ENCODE data around the gene DICER1. TPM values are rescaled to one million over a fixed set of nuclear protein-coding genes. Genes with fewer than 3 reads are reported as not detected.

Gene DICER1
- total RNA-seq, 1 experiment from 2014 or later, result 62.0 TPM

DNA sequence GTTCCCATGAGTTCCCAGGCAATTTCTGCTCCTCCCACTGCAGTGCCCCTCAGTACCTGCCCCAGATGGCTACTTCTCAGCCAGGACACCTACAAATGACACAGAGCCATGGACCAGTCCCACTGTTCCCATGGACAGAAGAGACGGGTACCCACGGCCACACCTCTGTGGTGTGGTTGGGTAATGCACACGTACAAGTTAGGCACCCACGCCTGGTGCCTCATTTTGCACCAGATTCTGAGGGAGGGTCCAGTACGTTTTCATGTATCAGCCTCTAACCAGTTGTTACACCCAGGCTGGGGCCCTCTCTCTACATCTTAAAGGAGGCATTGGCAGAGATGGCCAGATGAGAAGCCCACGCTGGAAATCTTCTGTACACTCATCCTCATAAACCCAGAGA is 114.0 kb downstream of the DICER1 start (continued):
- TF ChIP-seq, protein P1, sequence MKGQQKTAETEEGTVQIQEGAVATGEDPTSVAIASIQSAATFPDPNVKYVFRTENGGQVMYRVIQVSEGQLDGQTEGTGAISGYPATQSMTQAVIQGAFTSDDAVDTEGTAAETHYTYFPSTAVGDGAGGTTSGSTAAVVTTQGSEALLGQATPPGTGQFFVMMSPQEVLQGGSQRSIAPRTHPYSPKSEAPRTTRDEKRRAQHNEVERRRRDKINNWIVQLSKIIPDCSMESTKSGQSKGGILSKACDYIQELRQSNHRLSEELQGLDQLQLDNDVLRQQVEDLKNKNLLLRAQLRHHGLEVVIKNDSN (CRISPR knock-in tag; IDR thresholded peaks at IDR 0.05), result no peak

DNA sequence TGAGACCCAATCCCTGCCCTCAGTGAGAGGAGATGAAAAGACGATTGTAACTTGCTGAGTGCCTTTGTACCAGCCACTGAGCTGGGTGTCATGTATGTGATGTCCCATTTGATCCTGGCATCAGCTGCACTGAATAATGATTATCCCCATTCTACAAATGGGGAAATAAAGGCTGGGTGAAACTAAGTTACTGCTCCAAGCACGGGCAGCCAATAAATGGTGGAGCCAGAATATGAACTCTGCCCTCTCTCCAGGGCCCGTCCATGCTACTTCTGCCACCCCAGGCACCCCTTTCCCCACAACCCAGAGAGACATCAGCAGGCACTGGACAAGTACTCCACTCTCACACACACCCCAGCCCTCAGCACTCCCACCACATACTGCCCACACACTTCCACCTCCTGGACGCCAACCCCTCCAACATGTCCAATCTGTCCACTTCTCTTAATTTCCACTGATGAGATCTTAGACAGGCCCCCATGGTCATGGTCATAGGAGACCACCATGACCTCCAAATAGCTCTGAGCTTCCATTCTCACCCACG is 115.8 kb downstream of the DICER1 start:
- H3K36me3 Mint-ChIP-seq, result no peaks in the 10 kb centered on the region
- DNase-seq (ENCODE audit: low spot score) (no peak), ATAC-seq (no peak)
- no peaks in the 10 kb centered on the region; the same call in 1 of the 2 replicates for H3K9me3 Mint-ChIP-seq
- ChIA-PET POLR2A (no interaction called here), CTCF (no interaction called here)
- H3K4me3 Mint-ChIP-seq, result no peak overlapping the region
- no peak overlapping the region; the same call in 1 of the 2 replicates for H3K27ac Mint-ChIP-seq
- H3K27me3 Mint-ChIP-seq (ENCODE audit: low read depth), result no peaks in the 10 kb centered on the region
- peaks cover 6% of the 10 kb centered on the region for H3K4me1 Mint-ChIP-seq
- TF ChIP-seq, protein P2, sequence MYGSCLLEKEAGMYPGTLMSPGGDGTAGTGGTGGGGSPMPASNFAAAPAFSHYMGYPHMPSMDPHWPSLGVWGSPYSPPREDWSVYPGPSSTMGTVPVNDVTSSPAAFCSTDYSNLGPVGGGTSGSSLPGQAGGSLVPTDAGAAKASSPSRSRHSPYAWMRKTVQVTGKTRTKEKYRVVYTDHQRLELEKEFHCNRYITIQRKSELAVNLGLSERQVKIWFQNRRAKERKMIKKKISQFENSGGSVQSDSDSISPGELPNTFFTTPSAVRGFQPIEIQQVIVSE (CRISPR knock-in tag; IDR thresholded peaks at IDR 0.05; ENCODE audit: borderline replicate concordance), result no peak
- TF ChIP-seq ZNF263 (CRISPR knock-in tag; IDR thresholded peaks at IDR 0.05; ENCODE audit: low read depth) (no peak), CREM (CRISPR knock-in tag; IDR thresholded peaks at IDR 0.05) (no peak), ATF1 (CRISPR knock-in tag; IDR thresholded peaks at IDR 0.05) (no peak), GTF2I (CRISPR knock-in tag; conservative IDR thresholded peaks at IDR 0.05) (no peak), RELA (CRISPR knock-in tag; IDR thresholded peaks at IDR 0.05; ENCODE audit: borderline replicate concordance) (no peak), GABPB1 (CRISPR knock-in tag; IDR thresholded peaks at IDR 0.05) (no peak), ZNF219 (CRISPR knock-in tag; IDR thresholded peaks at IDR 0.05; ENCODE audit: borderline replicate concordance) (no peak), SMAD4 (CRISPR knock-in tag; IDR thresholded peaks at IDR 0.05) (no peak)
- TF ChIP-seq, protein P3, sequence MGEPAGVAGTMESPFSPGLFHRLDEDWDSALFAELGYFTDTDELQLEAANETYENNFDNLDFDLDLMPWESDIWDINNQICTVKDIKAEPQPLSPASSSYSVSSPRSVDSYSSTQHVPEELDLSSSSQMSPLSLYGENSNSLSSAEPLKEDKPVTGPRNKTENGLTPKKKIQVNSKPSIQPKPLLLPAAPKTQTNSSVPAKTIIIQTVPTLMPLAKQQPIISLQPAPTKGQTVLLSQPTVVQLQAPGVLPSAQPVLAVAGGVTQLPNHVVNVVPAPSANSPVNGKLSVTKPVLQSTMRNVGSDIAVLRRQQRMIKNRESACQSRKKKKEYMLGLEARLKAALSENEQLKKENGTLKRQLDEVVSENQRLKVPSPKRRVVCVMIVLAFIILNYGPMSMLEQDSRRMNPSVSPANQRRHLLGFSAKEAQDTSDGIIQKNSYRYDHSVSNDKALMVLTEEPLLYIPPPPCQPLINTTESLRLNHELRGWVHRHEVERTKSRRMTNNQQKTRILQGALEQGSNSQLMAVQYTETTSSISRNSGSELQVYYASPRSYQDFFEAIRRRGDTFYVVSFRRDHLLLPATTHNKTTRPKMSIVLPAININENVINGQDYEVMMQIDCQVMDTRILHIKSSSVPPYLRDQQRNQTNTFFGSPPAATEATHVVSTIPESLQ (CRISPR knock-in tag; IDR thresholded peaks at IDR 0.05), result no peak
- TF ChIP-seq, protein P4, sequence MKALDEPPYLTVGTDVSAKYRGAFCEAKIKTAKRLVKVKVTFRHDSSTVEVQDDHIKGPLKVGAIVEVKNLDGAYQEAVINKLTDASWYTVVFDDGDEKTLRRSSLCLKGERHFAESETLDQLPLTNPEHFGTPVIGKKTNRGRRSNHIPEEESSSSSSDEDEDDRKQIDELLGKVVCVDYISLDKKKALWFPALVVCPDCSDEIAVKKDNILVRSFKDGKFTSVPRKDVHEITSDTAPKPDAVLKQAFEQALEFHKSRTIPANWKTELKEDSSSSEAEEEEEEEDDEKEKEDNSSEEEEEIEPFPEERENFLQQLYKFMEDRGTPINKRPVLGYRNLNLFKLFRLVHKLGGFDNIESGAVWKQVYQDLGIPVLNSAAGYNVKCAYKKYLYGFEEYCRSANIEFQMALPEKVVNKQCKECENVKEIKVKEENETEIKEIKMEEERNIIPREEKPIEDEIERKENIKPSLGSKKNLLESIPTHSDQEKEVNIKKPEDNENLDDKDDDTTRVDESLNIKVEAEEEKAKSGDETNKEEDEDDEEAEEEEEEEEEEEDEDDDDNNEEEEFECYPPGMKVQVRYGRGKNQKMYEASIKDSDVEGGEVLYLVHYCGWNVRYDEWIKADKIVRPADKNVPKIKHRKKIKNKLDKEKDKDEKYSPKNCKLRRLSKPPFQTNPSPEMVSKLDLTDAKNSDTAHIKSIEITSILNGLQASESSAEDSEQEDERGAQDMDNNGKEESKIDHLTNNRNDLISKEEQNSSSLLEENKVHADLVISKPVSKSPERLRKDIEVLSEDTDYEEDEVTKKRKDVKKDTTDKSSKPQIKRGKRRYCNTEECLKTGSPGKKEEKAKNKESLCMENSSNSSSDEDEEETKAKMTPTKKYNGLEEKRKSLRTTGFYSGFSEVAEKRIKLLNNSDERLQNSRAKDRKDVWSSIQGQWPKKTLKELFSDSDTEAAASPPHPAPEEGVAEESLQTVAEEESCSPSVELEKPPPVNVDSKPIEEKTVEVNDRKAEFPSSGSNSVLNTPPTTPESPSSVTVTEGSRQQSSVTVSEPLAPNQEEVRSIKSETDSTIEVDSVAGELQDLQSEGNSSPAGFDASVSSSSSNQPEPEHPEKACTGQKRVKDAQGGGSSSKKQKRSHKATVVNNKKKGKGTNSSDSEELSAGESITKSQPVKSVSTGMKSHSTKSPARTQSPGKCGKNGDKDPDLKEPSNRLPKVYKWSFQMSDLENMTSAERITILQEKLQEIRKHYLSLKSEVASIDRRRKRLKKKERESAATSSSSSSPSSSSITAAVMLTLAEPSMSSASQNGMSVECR (CRISPR knock-in tag; IDR thresholded peaks at IDR 0.05; ENCODE audit: borderline replicate concordance), result no peak
- TF ChIP-seq, protein P5, sequence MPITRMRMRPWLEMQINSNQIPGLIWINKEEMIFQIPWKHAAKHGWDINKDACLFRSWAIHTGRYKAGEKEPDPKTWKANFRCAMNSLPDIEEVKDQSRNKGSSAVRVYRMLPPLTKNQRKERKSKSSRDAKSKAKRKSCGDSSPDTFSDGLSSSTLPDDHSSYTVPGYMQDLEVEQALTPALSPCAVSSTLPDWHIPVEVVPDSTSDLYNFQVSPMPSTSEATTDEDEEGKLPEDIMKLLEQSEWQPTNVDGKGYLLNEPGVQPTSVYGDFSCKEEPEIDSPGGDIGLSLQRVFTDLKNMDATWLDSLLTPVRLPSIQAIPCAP (CRISPR knock-in tag; IDR thresholded peaks at IDR 0.05), result no peak
- TF ChIP-seq, protein P6, sequence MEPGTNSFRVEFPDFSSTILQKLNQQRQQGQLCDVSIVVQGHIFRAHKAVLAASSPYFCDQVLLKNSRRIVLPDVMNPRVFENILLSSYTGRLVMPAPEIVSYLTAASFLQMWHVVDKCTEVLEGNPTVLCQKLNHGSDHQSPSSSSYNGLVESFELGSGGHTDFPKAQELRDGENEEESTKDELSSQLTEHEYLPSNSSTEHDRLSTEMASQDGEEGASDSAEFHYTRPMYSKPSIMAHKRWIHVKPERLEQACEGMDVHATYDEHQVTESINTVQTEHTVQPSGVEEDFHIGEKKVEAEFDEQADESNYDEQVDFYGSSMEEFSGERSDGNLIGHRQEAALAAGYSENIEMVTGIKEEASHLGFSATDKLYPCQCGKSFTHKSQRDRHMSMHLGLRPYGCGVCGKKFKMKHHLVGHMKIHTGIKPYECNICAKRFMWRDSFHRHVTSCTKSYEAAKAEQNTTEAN (CRISPR knock-in tag; IDR thresholded peaks at IDR 0.05), result no peak
- TF ChIP-seq, protein P7, sequence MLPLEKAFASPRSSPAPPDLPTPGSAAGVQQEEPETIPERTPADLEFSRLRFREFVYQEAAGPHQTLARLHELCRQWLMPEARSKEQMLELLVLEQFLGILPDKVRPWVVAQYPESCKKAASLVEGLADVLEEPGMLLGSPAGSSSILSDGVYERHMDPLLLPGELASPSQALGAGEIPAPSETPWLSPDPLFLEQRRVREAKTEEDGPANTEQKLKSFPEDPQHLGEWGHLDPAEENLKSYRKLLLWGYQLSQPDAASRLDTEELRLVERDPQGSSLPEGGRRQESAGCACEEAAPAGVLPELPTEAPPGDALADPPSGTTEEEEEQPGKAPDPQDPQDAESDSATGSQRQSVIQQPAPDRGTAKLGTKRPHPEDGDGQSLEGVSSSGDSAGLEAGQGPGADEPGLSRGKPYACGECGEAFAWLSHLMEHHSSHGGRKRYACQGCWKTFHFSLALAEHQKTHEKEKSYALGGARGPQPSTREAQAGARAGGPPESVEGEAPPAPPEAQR (CRISPR knock-in tag; IDR thresholded peaks at IDR 0.05), result no peak
- TF ChIP-seq, protein P8, sequence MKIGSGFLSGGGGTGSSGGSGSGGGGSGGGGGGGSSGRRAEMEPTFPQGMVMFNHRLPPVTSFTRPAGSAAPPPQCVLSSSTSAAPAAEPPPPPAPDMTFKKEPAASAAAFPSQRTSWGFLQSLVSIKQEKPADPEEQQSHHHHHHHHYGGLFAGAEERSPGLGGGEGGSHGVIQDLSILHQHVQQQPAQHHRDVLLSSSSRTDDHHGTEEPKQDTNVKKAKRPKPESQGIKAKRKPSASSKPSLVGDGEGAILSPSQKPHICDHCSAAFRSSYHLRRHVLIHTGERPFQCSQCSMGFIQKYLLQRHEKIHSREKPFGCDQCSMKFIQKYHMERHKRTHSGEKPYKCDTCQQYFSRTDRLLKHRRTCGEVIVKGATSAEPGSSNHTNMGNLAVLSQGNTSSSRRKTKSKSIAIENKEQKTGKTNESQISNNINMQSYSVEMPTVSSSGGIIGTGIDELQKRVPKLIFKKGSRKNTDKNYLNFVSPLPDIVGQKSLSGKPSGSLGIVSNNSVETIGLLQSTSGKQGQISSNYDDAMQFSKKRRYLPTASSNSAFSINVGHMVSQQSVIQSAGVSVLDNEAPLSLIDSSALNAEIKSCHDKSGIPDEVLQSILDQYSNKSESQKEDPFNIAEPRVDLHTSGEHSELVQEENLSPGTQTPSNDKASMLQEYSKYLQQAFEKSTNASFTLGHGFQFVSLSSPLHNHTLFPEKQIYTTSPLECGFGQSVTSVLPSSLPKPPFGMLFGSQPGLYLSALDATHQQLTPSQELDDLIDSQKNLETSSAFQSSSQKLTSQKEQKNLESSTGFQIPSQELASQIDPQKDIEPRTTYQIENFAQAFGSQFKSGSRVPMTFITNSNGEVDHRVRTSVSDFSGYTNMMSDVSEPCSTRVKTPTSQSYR (CRISPR knock-in tag; IDR thresholded peaks at IDR 0.05), result no peak
- TF ChIP-seq, protein P9, sequence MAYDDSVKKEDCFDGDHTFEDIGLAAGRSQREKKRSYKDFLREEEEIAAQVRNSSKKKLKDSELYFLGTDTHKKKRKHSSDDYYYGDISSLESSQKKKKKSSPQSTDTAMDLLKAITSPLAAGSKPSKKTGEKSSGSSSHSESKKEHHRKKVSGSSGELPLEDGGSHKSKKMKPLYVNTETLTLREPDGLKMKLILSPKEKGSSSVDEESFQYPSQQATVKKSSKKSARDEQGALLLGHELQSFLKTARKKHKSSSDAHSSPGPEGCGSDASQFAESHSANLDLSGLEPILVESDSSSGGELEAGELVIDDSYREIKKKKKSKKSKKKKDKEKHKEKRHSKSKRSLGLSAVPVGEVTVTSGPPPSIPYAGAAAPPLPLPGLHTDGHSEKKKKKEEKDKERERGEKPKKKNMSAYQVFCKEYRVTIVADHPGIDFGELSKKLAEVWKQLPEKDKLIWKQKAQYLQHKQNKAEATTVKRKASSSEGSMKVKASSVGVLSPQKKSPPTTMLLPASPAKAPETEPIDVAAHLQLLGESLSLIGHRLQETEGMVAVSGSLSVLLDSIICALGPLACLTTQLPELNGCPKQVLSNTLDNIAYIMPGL (CRISPR knock-in tag; IDR thresholded peaks at IDR 0.05), result no peak
